ENCODE results near the gene PDC.

Gene PDC

DNA sequence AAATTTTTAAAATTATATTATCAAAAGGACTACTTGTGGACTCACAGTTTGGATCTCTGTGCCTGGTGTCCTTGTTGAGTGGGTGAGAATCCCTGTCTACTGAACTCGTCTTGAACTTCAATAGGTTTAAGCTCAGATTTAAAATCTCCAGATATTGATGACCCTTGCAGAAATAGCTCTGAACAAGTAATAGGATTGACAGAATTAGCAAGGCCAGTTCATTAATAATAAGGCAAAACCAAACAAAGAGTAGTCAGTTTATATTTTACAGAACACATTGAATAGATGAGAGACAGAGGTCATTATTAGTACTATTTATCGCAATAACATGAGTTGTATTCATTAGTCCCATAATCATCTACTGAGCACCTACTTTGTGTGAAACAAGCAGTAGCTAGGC is at the start of gene PDC:
Gene PDC (minus strand): TSS at position 101 of the 400 bp plus-strand sequence. CDS start 11,655 bp downstream, outside the sequence.
- DNase-seq: no peak

- DNase-seq: no peak
These were observed 42.3 kb upstream of the PDC start for GRCh38 chr1:186503190-186503589.

DNA sequence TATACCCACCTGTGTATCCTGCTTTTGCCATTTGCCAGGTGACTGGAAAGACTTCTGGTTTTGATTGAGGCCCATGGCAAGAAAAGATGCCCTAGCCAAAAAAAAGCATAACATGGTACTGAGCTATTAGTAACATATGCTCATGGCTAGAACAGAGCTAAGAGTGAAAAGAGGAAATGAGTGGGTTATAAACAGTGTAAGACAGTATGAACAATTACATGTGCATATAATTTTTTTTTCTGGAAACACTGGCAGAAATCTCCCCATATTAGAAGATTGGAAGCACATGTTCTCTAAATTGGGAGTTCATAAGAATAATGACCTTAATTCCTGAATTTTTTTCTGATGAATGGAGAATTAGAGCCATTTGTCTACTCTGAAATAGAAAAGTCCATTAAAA is 41.2 kb upstream of the PDC start:
- no peak for DNase-seq

DNA sequence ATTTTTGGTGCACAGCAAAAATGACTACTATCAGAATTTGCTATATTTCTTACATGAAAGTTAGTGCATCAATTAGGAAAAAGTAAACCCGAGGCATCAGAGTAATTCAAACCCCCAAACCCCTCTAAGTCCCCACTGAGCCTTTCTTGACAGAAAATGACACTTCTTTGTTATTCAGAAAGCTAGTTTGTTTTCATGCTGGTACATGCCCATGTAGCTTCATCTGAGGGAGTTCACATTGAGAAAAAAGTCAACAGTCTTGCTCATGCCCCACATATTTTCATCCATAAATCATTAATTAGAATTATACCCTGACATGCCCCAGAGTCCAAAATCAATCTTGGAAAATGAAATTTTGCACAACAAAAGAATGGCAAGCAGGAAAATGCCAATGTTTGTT is 39.9 kb upstream of the PDC start:
- DNase-seq: no peak

- no peak for DNase-seq
These were observed 38.7 kb upstream of the PDC start for GRCh38 chr1:186499571-186499970.

GRCh38 chr1:186498695-186499389 is 37.9 kb upstream of the PDC start:
- no peak for DNase-seq

DNA sequence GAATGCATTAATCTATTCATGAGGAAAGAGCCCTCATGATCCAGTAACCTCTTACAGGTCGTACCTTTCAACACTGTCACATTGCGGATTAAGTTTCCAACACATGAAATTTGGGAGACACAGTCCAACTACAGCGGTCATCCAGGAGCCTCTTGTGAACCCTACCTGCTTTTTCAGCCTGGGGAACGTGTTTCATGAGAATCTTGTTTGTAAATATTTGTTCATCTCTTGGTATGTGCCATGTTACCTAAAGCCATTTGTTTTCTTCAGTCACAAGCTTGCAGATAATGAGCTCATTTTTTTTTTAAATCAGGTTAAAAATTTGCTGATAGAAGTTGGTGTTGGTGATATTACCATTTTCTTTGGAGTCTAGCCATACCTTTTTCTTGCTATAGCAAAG is 37.2 kb upstream of the PDC start:
- no peak for DNase-seq

GRCh38 chr1:186497651-186498050 is 36.7 kb upstream of the PDC start:
- DNase-seq: no peak

DNA sequence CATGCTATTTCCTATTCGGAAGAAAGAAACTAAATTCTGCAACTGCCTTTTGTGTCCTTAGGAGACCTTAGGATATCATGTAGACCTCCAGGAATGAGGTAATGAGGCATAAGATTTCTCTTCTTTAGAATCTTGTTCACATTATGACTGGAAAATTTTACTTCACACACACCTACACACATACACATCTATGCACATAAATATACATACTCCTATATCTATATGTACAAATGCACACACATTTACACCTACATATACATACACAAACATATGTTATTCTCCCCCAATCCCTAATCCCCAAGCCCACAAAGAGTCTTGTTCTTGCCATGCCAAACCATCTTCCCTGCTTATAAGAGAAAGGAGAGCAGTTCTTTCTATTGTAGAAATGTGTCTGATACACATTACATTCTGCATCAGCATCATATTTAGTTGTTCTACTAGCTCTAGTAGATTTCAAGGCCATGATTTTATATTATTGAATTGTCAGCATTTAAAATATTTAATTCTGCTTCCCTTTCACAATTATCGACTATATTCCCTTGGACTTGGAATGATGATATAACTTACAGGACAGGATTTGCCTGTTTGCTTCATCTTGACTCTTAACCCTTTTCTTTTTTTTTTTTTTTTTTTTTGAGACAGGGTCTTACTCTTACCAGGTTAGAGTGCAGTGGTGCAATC is 35.4 kb upstream of the PDC start:
- DNase-seq: no peak

GRCh38 chr1:186494832-186495271 is 33.9 kb upstream of the PDC start:
- no peak for DNase-seq

- no peak for DNase-seq
These were observed 31.8 kb upstream of the PDC start for GRCh38 chr1:186492531-186493291.

GRCh38 chr1:186491336-186491735 is 30.4 kb upstream of the PDC start:
- DNase-seq: no peak

GRCh38 chr1:186487163-186487562 is 26.2 kb upstream of the PDC start:
- no peak for DNase-seq

- DNase-seq: no peak
These were observed 25.1 kb upstream of the PDC start for GRCh38 chr1:186486061-186486460.

DNA sequence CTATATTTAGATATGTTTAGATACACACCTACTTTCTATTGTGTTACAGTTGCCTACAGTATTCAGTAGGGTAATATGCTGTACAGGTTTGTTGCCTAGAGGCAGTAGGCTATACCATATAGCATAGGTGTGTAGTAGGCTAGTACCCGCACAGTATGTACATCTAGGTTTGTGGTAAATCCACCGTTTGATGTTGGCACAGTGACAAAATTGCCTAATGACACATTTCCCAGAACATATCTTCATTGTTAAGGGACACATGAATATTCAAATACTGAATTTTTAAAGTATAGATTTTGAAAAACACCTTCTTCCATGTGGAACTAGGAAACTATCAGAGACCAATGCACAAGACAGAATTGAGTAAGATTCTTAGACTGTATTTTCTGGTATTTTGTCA is 22.6 kb upstream of the PDC start:
- no peak for DNase-seq

DNA sequence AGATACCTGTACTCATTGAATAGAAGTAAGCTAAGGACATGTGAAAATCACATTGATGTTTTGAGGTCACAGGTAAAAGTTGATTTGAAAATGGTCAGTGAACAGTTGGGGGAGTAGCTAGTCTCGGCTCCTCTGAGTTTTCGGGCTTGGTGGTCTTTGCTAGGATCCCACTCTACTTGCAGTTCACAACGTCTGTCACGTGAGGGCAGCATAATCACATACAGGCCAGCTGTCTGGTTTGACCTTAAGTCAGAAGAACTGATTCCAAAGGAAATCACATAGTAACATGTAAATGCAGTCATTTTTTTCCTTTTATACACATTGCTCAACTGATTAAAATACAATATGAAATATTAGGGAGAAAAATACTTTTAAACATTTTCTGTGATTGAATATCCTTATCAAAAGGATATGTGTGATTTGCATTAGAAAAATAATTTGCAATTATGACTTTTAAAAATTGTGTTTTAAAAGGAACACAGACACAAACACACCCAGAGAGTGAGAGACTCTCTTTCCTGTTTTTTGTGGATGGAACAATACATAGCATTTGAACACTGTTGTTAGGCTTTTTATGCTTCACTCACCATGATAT is 21.8 kb upstream of the PDC start:
- DNase-seq: peak; percentile 21 to 34

- no peak for DNase-seq
These were observed 20.5 kb upstream of the PDC start for GRCh38 chr1:186481303-186481888.

GRCh38 chr1:186479162-186479561 is 18.2 kb upstream of the PDC start:
- no peak for DNase-seq

GRCh38 chr1:186476264-186477040 is 15.5 kb upstream of the PDC start:
- DNase-seq: no peak

GRCh38 chr1:186474208-186474607 is 13.3 kb upstream of the PDC start:
- no peak for DNase-seq

DNA sequence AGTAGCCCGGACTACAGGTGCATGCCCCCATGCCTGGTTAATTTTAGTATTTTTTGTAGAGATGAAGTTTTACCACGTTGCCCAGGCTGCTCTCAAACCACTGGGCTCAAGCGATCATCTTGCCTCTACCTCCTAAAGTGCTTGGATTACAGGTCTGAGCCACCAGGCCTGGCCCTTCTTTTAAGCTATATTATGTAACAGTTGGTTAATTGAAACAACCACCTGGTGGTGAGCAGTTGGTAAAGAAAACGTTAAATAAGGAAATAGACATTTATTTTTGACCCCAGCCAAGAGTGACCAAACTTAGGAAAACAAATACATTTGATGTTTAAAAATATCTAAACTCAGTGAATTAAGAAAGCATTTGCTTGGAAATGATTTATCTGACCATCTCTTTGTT is 12.1 kb upstream of the PDC start:
- DNase-seq: no peak

DNA sequence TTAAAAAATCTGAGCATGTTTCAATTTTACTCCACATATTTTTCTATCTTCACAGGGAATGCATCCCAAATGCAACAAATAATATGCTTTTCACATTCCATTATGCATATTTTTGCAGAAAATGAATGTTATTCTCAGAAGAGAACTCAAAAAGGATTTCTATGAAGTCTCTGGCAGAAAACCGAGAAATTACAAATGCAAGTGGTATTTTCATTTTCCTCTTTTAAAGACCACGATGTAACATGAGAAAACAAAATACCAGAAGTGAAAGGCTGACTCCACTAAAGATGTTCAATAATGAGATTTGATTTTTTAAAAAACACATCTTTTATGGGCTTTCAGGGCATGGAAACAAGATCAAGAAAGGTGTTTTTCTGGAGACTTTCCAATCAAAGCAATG is 5.0 kb upstream of the PDC start:
- no peak for DNase-seq

Measured in CD4-positive, alpha-beta T cell treated with Interferon alpha-2 for 1 hour (primary cell).